ENCODE measurements around the gene MED26. TPM values are rescaled to one million over a fixed set of nuclear protein-coding genes. Genes with fewer than 3 reads are reported as not detected.

Gene MED26
- total RNA-seq, 1 donor from 2014 or later = 7.3 TPM

DNA sequence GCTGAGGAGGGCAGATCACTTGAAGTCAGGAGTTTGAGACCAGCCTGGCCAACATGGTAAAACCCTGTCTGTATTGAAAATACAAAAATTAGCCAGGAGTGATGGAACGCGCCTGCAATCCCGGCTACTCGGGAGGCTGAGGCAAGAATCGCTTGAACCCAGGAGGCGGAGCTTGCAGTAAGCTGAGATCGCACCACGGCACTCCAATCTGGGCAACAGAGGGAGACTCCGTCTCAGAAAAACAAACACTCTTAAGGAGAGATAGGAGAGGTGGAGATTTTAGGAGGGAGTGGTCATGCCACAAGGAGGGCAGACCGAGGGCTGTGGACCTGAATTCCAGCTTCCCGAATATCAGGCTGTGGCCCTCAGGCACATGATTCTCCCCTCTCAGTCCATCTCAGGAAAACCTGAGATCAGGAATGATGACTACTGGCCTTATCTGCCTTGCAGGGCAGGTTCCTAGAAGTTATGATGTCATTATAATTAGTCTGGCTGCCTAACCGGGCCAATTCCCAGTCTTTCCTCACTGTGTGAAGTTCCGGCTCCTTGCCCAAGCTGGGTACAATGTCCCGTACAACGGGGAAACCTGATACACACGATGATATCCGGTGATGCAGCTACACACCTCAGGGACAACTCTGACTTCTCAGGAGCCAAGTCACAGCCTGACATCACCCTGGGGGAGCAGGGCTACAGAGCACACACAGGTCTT is 58.2 kb downstream of the MED26 start:
- DNase-seq (ENCODE audit: low read depth) = no peak
- TF ChIP-seq, protein P1, sequence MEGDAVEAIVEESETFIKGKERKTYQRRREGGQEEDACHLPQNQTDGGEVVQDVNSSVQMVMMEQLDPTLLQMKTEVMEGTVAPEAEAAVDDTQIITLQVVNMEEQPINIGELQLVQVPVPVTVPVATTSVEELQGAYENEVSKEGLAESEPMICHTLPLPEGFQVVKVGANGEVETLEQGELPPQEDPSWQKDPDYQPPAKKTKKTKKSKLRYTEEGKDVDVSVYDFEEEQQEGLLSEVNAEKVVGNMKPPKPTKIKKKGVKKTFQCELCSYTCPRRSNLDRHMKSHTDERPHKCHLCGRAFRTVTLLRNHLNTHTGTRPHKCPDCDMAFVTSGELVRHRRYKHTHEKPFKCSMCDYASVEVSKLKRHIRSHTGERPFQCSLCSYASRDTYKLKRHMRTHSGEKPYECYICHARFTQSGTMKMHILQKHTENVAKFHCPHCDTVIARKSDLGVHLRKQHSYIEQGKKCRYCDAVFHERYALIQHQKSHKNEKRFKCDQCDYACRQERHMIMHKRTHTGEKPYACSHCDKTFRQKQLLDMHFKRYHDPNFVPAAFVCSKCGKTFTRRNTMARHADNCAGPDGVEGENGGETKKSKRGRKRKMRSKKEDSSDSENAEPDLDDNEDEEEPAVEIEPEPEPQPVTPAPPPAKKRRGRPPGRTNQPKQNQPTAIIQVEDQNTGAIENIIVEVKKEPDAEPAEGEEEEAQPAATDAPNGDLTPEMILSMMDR (conservative IDR thresholded peaks at IDR 0.05; ENCODE audit: low read depth, low read length) = no peak
- no peak overlapping the region for H3K4me3 ChIP-seq (ENCODE audit: low read depth, low read length)

DNA sequence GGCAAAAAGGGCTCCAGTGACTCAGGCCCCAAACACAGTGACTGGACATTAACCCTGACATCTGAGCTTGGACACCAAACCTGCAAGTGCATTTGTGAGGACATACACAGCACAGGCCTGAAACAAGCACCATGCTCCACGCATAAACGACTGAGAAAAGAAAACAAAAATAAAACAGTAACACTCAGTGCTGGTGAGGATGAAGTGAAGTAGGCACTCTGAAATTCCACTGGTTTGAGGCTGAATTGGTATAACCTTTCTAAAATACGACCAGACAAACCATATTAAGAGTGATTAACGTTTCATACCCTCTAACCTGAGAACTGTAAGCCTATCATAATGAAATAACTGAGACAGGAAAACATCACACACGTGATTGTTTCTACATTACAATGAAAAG is 61.3 kb downstream of the MED26 start:
- no peak overlapping the region for H3K4me3 ChIP-seq (ENCODE audit: low read depth, low read length)
- no peak for DNase-seq (ENCODE audit: low read depth)
- TF ChIP-seq, protein P1 (conservative IDR thresholded peaks at IDR 0.05; ENCODE audit: low read depth, low read length) = no peak

DNA sequence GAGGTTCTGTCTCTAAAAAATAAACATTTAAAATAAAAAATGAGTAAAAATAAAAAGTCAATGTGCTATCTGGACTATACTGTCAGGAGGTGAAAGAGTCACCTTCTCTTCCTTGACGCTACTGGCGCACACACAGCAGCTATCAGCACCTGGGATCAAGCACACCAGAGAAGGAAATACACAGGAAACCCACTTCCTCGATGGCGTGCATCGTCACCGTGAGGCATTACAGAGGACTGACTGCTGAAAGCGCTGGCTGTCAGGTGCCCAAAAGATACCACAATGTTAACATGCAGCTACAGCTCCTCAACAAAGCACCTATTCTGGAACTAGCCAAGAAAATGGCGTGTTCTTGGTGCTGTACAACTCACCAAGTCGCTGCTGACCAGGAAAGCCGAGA is 61.8 kb downstream of the MED26 start:
- no peak for DNase-seq (ENCODE audit: low read depth)
- H3K4me3 ChIP-seq (ENCODE audit: low read depth, low read length) = no peak overlapping the region
- TF ChIP-seq, protein P1 (conservative IDR thresholded peaks at IDR 0.05; ENCODE audit: low read depth, low read length) = no peak

DNA sequence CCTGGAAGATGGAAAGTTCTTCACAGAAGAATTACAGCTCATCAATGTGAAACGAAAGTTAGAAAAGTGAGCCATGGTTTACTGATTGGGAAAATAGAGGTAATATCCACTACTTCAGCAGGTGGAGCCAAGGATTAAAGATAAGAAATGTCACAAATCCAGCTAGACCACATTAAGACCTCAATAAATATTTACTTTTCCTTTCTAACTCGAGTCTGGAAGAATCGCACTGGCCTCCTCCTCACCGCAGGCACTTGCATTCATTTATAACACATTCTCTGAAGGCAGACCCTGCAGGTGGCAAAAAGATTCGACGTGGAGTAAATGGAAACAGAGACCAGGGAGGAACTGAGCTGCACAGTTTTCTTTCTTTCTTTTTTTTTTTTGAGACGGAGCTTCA is 63.2 kb downstream of the MED26 start:
- TF ChIP-seq, protein P1 (conservative IDR thresholded peaks at IDR 0.05; ENCODE audit: low read depth, low read length) = no peak
- H3K4me3 ChIP-seq (ENCODE audit: low read depth, low read length) = no peak overlapping the region
- no peak for DNase-seq (ENCODE audit: low read depth)

DNA sequence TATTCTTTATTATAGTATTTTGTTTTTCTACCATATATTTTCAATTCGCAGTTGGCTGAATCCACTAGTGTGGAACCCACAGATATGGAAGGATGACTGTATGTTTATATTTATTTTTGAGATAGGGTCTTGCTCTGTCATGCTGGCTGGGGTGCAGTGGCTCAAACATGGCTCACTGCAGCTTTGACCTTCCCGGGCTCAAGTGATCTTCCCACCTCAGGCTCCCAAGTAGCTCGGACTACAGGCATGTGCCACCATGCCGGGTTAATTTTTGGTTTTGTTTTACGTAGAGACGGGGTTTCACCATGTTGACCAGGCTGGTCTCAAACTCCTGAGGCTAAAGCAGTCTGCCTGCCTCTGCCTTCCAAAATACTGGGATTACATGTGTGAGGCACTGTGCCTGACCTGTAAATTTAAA is 65.4 kb downstream of the MED26 start:
- no peak overlapping the region for H3K4me3 ChIP-seq (ENCODE audit: low read depth, low read length)
- TF ChIP-seq, protein P1 (conservative IDR thresholded peaks at IDR 0.05; ENCODE audit: low read depth, low read length) = no peak
- DNase-seq (ENCODE audit: low read depth) = no peak

DNA sequence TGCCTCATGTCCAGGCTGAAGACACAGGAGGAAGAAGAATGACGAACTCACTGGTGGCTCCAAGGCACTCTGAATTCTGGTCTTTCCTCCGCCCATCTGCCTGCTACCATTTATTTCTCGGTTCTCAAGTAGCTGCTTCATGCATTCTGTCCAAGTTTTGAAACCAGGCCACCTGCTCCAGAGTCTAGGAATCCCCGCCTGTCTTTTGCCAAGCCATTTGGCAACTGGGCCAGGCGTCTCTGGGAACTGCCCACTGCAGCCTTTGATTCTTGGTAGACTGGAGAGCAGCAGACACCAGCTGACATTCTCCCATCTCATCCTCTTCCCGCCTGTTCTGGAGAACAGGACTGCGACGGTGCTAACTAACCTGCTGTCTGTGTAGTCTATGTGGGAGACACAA is 66.6 kb downstream of the MED26 start:
- TF ChIP-seq, protein P1 (conservative IDR thresholded peaks at IDR 0.05; ENCODE audit: low read depth, low read length) = no peak
- DNase-seq (ENCODE audit: low read depth) = no peak
- H3K4me3 ChIP-seq (ENCODE audit: low read depth, low read length) = no peak overlapping the region

DNA sequence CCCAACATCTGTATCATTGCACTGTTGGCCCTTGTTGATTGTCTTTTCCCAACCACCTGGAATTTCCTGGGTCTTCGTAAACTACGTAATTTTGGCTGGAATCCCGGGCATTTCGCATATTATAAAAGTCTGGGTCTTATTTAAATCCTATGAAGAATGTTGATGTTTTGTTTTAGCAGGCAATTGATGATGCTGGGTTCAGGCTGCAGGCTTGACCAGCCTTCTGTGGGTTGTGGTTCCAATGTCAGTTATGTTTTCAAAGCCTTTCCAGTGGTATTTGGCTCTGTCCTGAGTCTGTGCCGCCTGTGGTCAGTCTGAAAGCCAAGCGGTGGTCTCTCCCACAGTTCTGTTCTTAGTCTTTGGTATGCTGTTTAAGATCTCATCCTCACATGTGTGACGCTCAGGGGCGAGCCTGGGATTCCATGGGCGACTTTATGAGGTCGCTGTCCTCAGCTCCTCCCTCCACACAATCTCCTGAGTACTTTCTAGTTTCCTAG is 68.2 kb downstream of the MED26 start:
- TF ChIP-seq, protein P1 (conservative IDR thresholded peaks at IDR 0.05; ENCODE audit: low read depth, low read length) = no peak
- DNase-seq (ENCODE audit: low read depth) = no peak
- H3K4me3 ChIP-seq (ENCODE audit: low read depth, low read length) = no peak overlapping the region
